ENCODE measurements around the gene CYP27C1.

DNA sequence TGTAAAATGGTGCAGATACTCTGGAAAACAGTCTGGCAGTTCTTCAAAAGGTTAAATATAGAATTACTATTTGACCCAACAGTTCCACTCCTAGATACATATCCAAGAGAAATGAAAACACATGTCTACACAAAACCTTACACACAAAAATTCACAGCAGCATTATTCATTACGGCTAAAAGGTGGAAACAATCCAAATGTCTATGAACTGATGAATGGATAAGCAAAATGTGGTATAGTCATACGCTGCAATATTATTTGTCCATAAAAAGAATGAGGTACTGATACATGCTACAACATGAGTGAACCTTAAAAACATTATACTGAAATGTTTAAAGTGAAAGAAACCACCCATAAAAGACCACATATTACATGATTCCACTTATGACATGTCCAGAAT is 4.0 kb downstream of the CYP27C1 start:
- TF ChIP-seq EZH2 (IDR thresholded peaks at IDR 0.05; ENCODE audit: borderline replicate concordance, insufficient read depth, low read length, poor library complexity, severe bottlenecking), result no peak
- TF ChIP-seq, protein P1, sequence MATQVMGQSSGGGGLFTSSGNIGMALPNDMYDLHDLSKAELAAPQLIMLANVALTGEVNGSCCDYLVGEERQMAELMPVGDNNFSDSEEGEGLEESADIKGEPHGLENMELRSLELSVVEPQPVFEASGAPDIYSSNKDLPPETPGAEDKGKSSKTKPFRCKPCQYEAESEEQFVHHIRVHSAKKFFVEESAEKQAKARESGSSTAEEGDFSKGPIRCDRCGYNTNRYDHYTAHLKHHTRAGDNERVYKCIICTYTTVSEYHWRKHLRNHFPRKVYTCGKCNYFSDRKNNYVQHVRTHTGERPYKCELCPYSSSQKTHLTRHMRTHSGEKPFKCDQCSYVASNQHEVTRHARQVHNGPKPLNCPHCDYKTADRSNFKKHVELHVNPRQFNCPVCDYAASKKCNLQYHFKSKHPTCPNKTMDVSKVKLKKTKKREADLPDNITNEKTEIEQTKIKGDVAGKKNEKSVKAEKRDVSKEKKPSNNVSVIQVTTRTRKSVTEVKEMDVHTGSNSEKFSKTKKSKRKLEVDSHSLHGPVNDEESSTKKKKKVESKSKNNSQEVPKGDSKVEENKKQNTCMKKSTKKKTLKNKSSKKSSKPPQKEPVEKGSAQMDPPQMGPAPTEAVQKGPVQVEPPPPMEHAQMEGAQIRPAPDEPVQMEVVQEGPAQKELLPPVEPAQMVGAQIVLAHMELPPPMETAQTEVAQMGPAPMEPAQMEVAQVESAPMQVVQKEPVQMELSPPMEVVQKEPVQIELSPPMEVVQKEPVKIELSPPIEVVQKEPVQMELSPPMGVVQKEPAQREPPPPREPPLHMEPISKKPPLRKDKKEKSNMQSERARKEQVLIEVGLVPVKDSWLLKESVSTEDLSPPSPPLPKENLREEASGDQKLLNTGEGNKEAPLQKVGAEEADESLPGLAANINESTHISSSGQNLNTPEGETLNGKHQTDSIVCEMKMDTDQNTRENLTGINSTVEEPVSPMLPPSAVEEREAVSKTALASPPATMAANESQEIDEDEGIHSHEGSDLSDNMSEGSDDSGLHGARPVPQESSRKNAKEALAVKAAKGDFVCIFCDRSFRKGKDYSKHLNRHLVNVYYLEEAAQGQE (IDR thresholded peaks at IDR 0.05; ENCODE audit: borderline replicate concordance), result no peak
- TF ChIP-seq, protein P2, sequence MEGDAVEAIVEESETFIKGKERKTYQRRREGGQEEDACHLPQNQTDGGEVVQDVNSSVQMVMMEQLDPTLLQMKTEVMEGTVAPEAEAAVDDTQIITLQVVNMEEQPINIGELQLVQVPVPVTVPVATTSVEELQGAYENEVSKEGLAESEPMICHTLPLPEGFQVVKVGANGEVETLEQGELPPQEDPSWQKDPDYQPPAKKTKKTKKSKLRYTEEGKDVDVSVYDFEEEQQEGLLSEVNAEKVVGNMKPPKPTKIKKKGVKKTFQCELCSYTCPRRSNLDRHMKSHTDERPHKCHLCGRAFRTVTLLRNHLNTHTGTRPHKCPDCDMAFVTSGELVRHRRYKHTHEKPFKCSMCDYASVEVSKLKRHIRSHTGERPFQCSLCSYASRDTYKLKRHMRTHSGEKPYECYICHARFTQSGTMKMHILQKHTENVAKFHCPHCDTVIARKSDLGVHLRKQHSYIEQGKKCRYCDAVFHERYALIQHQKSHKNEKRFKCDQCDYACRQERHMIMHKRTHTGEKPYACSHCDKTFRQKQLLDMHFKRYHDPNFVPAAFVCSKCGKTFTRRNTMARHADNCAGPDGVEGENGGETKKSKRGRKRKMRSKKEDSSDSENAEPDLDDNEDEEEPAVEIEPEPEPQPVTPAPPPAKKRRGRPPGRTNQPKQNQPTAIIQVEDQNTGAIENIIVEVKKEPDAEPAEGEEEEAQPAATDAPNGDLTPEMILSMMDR (IDR thresholded peaks at IDR 0.05; ENCODE audit: poor library complexity, severe bottlenecking), result no peak

Data from neural cell (in vitro differentiated cells).